Heart right ventricle (tissue), 16 donors: ENCODE results near the gene FAM20A. TPM values are rescaled to one million over a fixed set of nuclear protein-coding genes. Genes with fewer than 3 reads are reported as not detected.

Source experiments
- ATAC-seq, 8 donors: fragments of 200-7000 bp; cut with Tn5 transposase; one replicate each; pipeline ENCODE4 v1.9.1; 2020; ENCODE audit warnings: mild to moderate bottlenecking in 8 of 8, moderate library complexity in 8 of 8, moderate number of reproducible peaks in 1 of 8
- DNase-seq, 2 donors: peaks; one replicate each; pipeline ENCODE4 v3.0.0-alpha.2; 2020
- H3K27ac ChIP-seq, 10 donors: fragments of 200-600 bp; sonication (generic) in 2 of 10; one replicate each; pipeline versions ENCODE4 v1.5.0 to v1.8.0; 2020 to 2022; ENCODE audit warnings: mild to moderate bottlenecking in 3 of 10
- H3K27me3 ChIP-seq, 7 donors: fragments of 200-600 bp; one replicate each; pipeline ENCODE4 v1.8.0; 2021 to 2022; ENCODE audit warnings: mild to moderate bottlenecking in 2 of 7
- H3K36me3 ChIP-seq, 9 donors: fragments of 200-600 bp; sonication (generic) in 1 of 9; one replicate each; pipeline versions ENCODE4 v1.5.0 to v1.8.0; 2020 to 2022; ENCODE audit warnings: mild to moderate bottlenecking in 2 of 9
- H3K4me1 ChIP-seq, 9 donors: fragments of 200-600 bp; sonication (generic) in 1 of 9; one replicate each; pipeline versions ENCODE4 v1.5.0 to v1.8.0; 2020 to 2022; ENCODE audit warnings: mild to moderate bottlenecking in 4 of 9
- H3K4me3 ChIP-seq, 10 donors: fragments of 200-600 bp; sonication (generic) in 2 of 10; one replicate each; pipeline versions ENCODE4 v1.5.0 to v1.8.0; 2020 to 2022; ENCODE audit warnings: mild to moderate bottlenecking in 7 of 10, moderate library complexity in 2 of 10
- H3K9me3 ChIP-seq, 11 donors: fragments of 200-600 bp in 10 of 11; sonication (generic) in 2 of 11; one replicate each; pipeline versions ENCODE4 v1.5.0 to v1.8.0; 2013 to 2022; ENCODE audit warnings: mild to moderate bottlenecking in 2 of 11, control low read depth in 1 of 11, moderate library complexity in 1 of 11
- WGBS, 2 donors: extraction: QIAGEN DNeasy Blood & Tissue Kit; methylation state at CpG; one replicate each; pipeline ENCODE4 v1.1.7; 2013; ENCODE audit warnings: inconsistent platforms in 1 of 2; 5-methylcytosine and 5-hydroxymethylcytosine counted together
- intact Hi-C, 10 donors: fragments of 100-400 bp; cut with DNase I; formaldehyde crosslinking; loops; one replicate each; pipeline versions ENCODE4 v1.11.1 to v1.14.2; 2022
- polyA plus RNA-seq, 2 donors: library from polyadenylated mRNA; stranded (reverse); fragments of 200-250 nt; gene quantifications; one replicate each; pipeline ENCODE4 v1.2.3, GENCODE V29; 2013
- total RNA-seq, 10 donors: library from RNA; stranded (reverse); fragmentation: NEBNext Ultra II Directional in 3 of 10; extraction: Animal tissue kit (Norgen Biotek cat#: 25700) in 3 of 10; gene quantifications; one replicate each; pipeline versions ENCODE4 v1.2.1 to v1.2.4, GENCODE V29; 2021 to 2023
- TF ChIP-seq, protein P1 (sequence below), 9 donors: fragments of 200-600 bp; sonication (generic) in 2 of 9; IDR thresholded peaks; one replicate each; pipeline versions ENCODE4 v1.5.0 to v1.8.0; 2021 to 2022; ENCODE audit warnings: antibody characterized with exemption in 9 of 9, mild to moderate bottlenecking in 5 of 9, moderate library complexity in 1 of 9
- donor health status: Arrhythmogenic right ventricular cardiomyopathy.
- donor health status: ischemic (EF 13 %, LVEDD 7.1; RV severe dilation, severe dysfunction).
- donor health status: healthy with polysubstance abuse.
- donor health status: DM: no; HTN: yes; CAD: no.
- donor health status: DM: no; HTN: no; CAD: no.
- donor health status: ischemic (EF 25% LVEDD 6.9; RV normal size, moderate dysfunction).
- donor health status: ischemic (EF 25% LVEDD 5.7; RV mildly dilated, moderate dysfunction).
- donor health status: healthy.
- donor health status: DM: yes; HTN: yes; CAD: no.
- donor health status: Ischemic cardiomyopathy.
- donor health status: ischemic (EF 35%, LVEDD 5.7; RV mildly dilated, moderate dysfunction).
- donor health status: nonischemic (EF 11% LVEDD 7.7; RV severe dilation, severe dysfunction).
- donor health status: DM: yes; HTN: yes; CAD: no.
- donor health status: PGD.
- donor health status: ischemic (EF 29% LVEDD 5.4; RV normal size, mild dysfunction).
- donor health status: nonischemic (EF 23%, LVEDD 6.1; RV moderate dilation, normal function).

The FAM20A gene
- total and polyA plus RNA-seq, 12 donors: 3.1 to 18.1 (median 7.7) TPM

- Histone ChIP-seq H3K4me1 (peaks cover 0 to 21% (median 0%) of the 10 kb centered on the region in 9 donors), H3K4me3 (no peak overlapping the region), H3K36me3 (no peaks in the 10 kb centered on the region), H3K9me3 (peaks cover 0 to 44% (median 18%) of the 10 kb centered on the region in 11 donors), H3K27ac (no peak overlapping the region), H3K27me3 (no peaks in the 10 kb centered on the region)
- TF ChIP-seq, protein P1, sequence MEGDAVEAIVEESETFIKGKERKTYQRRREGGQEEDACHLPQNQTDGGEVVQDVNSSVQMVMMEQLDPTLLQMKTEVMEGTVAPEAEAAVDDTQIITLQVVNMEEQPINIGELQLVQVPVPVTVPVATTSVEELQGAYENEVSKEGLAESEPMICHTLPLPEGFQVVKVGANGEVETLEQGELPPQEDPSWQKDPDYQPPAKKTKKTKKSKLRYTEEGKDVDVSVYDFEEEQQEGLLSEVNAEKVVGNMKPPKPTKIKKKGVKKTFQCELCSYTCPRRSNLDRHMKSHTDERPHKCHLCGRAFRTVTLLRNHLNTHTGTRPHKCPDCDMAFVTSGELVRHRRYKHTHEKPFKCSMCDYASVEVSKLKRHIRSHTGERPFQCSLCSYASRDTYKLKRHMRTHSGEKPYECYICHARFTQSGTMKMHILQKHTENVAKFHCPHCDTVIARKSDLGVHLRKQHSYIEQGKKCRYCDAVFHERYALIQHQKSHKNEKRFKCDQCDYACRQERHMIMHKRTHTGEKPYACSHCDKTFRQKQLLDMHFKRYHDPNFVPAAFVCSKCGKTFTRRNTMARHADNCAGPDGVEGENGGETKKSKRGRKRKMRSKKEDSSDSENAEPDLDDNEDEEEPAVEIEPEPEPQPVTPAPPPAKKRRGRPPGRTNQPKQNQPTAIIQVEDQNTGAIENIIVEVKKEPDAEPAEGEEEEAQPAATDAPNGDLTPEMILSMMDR (IDR thresholded peaks at IDR 0.05): no peak
- WGBS, 2 donors: 95 to 97% methylated on average over 1 of the region's 1 CpG
- intact Hi-C loops: loop anchor here in 2 of 10 donors (10.0 kb wide), 2 partner anchors 136 to 146 kb away; no protein-coding TSS in a partner anchor
- no peak for DNase-seq
- ATAC-seq: no peak
Observed at GRCh38 chr17:68608515-68609130, 7.5 kb upstream of the FAM20A start.

GRCh38 chr17:68606451-68607307 is 5.5 kb upstream of the FAM20A start:
- DNase-seq: no peak
- TF ChIP-seq, protein P1 (IDR thresholded peaks at IDR 0.05): no peak
- 91 to 94% methylated on average over 2 of the region's 2 CpGs for WGBS, 2 donors
- intact Hi-C loops: loop anchor here in 2 of 10 donors (10.0 kb wide), 2 partner anchors 138 to 148 kb away; no protein-coding TSS in a partner anchor
- peaks cover 0 to 3% (median 0%) of the 10 kb centered on the region in 7 donors for H3K27me3 ChIP-seq
- H3K27ac ChIP-seq: peak overlapping the region in 1 of 10 donors; percentile 73
- H3K4me3 ChIP-seq: no peak overlapping the region
- ATAC-seq: no peak
- H3K36me3 ChIP-seq: no peaks in the 10 kb centered on the region
- peaks cover 0 to 44% (median 18%) of the 10 kb centered on the region in 11 donors for H3K9me3 ChIP-seq
- peaks cover 0 to 38% (median 2%) of the 10 kb centered on the region in 9 donors for H3K4me1 ChIP-seq

- TF ChIP-seq, protein P1 (IDR thresholded peaks at IDR 0.05): no peak
- DNase-seq: no peak
- Histone ChIP-seq H3K27me3 (peaks cover 0 to 11% (median 0%) of the 10 kb centered on the region in 7 donors), H3K36me3 (no peaks in the 10 kb centered on the region), H3K27ac (peak overlapping the region in 1 of 10 donors; percentile 73), H3K4me3 (no peak overlapping the region), H3K9me3 (peaks cover 0 to 42% (median 18%) of the 10 kb centered on the region in 11 donors), H3K4me1 (peaks cover 0 to 45% (median 5%) of the 10 kb centered on the region in 9 donors)
- no peak for ATAC-seq
- intact Hi-C loops: loop anchor here in 2 of 10 donors (10.0 kb wide), 2 partner anchors 139 to 149 kb away; no protein-coding TSS in a partner anchor
- 9 to 12% methylated on average over 1 of the region's 1 CpG for WGBS, 2 donors
Observed at GRCh38 chr17:68605914-68606313, 4.7 kb upstream of the FAM20A start.

- ATAC-seq (no peak), DNase-seq (no peak)
- TF ChIP-seq, protein P1 (IDR thresholded peaks at IDR 0.05): no peak
- H3K36me3 ChIP-seq: no peaks in the 10 kb centered on the region
- H3K4me1 ChIP-seq: peaks cover 0 to 52% (median 13%) of the 10 kb centered on the region in 9 donors
- peak overlapping the region in 3 of 10 donors; percentile 37 to 96 (median 86) for H3K27ac ChIP-seq
- no peak overlapping the region for H3K4me3 ChIP-seq
- intact Hi-C loops: loop anchor here in 2 of 10 donors (10.0 kb wide), 2 partner anchors 141 to 151 kb away; no protein-coding TSS in a partner anchor
- peaks cover 0 to 19% (median 9%) of the 10 kb centered on the region in 11 donors for H3K9me3 ChIP-seq
- peaks cover 0 to 32% (median 0%) of the 10 kb centered on the region in 7 donors for H3K27me3 ChIP-seq
- WGBS, 2 donors: 92 to 94% methylated on average over 3 of the region's 3 CpGs
Observed at GRCh38 chr17:68603656-68604055, 2.5 kb upstream of the FAM20A start.
